Tibial artery (tissue), 4 donors: ENCODE measurements around the gene ONECUT2.

Experiments used
- DNase-seq, 2 donors: peaks; one replicate each; pipeline ENCODE4 v3.0.0-alpha.2; 2019
- H3K27ac ChIP-seq, 2 donors: fragments of 200-600 bp; sonication (generic) in 1 of 2; 1 replicate in 1 of 2; 2 replicates in 1 of 2; pipeline ENCODE4 v1.5.1; 2018 to 2019; ENCODE audit warnings: mild to moderate bottlenecking in 1 of 2
- H3K27me3 ChIP-seq, 2 donors: fragments of 200-600 bp; sonication (generic) in 1 of 2; one replicate each; pipeline versions ENCODE4 v1.5.1 to v1.6.0; 2016 to 2019
- H3K36me3 ChIP-seq, 3 donors: fragments of 200-600 bp; sonication (generic) in 2 of 3; one replicate each; pipeline ENCODE4 v1.5.1; 2016 to 2019; ENCODE audit warnings: mild to moderate bottlenecking in 2 of 3
- H3K4me1 ChIP-seq, 4 donors: fragments of 200-600 bp; sonication (generic) in 2 of 4; 1 replicate in 3 of 4; 2 replicates in 1 of 4; pipeline ENCODE4 v1.5.1; 2016 to 2019
- H3K4me3 ChIP-seq, 2 donors: fragments of 200-600 bp; sonication (generic) in 1 of 2; 1 replicate in 1 of 2; 2 replicates in 1 of 2; pipeline ENCODE4 v1.5.1; 2018 to 2019; ENCODE audit warnings: mild to moderate bottlenecking in 2 of 2
- H3K9me3 ChIP-seq, 3 donors: fragments of 200-600 bp; sonication (generic) in 1 of 3; one replicate each; pipeline ENCODE4 v1.5.1; 2016 to 2019
- intact Hi-C: fragments of 100-400 bp; cut with DNase I; formaldehyde crosslinking; loops from one replicate; pipeline ENCODE4 v1.15.0; 2023; ENCODE audit warnings: low total_unique reads
- TF ChIP-seq, protein P1 (sequence below), 2 experiments: fragments of 200-600 bp in 1 of 2; fragments of 450-650 bp in 1 of 2; IDR thresholded peaks; one replicate each; pipeline ENCODE4 v1.5.1; 2017 to 2019; ENCODE audit warnings: antibody characterized with exemption in 2 of 2, mild to moderate bottlenecking in 1 of 2, moderate library complexity in 1 of 2

Gene ONECUT2

DNA sequence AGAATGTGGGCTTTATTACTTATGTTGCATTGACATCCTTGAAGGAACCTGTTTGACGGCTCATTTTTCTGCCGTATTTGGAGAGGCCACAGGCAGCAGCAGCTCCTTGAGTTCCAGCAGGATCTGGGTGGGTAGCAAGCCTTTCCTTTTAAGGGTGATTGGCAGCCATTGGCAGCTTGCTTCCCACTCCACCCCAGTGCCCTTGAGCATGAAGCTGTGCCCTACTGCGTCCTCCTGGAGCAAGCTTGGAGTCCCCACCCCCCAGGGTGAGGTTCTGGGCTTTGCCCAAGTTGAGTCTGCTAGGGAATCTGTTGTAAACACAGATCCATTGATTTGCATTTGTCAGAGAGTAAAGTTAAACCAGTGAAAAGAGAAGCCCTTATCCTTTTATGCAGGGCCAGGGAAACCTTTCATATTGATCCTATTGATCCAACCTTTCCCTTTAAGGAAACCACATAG is 9.2 kb downstream of the ONECUT2 start:
- TF ChIP-seq, protein P1, sequence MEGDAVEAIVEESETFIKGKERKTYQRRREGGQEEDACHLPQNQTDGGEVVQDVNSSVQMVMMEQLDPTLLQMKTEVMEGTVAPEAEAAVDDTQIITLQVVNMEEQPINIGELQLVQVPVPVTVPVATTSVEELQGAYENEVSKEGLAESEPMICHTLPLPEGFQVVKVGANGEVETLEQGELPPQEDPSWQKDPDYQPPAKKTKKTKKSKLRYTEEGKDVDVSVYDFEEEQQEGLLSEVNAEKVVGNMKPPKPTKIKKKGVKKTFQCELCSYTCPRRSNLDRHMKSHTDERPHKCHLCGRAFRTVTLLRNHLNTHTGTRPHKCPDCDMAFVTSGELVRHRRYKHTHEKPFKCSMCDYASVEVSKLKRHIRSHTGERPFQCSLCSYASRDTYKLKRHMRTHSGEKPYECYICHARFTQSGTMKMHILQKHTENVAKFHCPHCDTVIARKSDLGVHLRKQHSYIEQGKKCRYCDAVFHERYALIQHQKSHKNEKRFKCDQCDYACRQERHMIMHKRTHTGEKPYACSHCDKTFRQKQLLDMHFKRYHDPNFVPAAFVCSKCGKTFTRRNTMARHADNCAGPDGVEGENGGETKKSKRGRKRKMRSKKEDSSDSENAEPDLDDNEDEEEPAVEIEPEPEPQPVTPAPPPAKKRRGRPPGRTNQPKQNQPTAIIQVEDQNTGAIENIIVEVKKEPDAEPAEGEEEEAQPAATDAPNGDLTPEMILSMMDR (IDR thresholded peaks at IDR 0.05) = no peak
- DNase-seq = no peak
- Histone ChIP-seq H3K36me3 (no peaks in the 10 kb centered on the region), H3K27ac (no peak overlapping the region), H3K4me1 (peaks cover 0 to 23% (median 19%) of the 10 kb centered on the region in 4 donors), H3K27me3 (peaks cover 5 to 75% of the 10 kb centered on the region in 2 donors), H3K4me3 (no peak overlapping the region), H3K9me3 (no peaks in the 10 kb centered on the region)
- intact Hi-C loops = no loop called here

DNA sequence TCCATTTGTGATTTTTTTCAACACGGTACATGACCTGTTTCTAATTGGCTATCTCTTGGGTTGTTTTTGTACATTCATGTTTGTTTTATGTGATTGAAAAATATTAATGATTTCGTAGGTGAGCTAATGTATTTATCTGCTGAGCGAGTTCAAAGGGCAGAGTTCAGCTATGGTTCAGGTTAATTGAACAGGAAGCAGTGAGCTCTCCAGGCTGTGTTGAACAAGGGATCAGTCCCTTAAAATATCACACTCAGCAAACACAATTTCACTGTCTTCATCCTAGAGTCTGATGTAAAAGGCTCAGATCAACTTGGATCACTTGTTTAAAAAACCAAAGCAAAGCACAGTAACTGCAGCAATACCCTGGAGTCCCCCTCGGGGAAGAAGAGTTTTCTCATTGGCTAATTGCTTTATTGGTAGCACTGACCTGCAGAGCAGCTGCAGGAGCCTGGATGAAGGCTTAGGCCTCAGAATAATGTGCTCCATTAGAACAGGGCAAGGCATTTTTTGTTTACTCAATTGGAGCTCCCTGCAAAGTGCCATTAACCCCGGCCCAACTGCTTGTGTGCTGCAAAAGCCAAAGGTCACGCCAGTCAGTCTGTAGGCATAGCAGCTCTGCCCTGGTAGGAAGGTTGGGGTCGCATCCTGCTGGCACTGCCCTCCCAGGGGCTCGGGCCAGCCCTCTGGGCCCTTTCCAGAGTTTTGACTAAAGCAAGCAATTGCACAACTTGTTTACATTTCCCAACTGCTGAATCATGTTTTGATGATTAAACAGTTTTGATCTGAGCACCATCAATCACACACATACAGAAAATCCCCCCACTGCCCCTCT is 10.5 kb downstream of the ONECUT2 start:
- TF ChIP-seq, protein P1 (IDR thresholded peaks at IDR 0.05) = no peak
- Histone ChIP-seq H3K27me3 (peaks cover 0 to 61% of the 10 kb centered on the region in 2 donors), H3K27ac (no peak overlapping the region), H3K9me3 (no peaks in the 10 kb centered on the region), H3K4me1 (peaks cover 0 to 9% (median 6%) of the 10 kb centered on the region in 4 donors), H3K36me3 (no peaks in the 10 kb centered on the region), H3K4me3 (no peak overlapping the region)
- intact Hi-C loops = no loop called here
- no peak for DNase-seq

- TF ChIP-seq, protein P1 (IDR thresholded peaks at IDR 0.05) = no peak
- H3K4me3 ChIP-seq = no peak overlapping the region
Measured at GRCh38 chr18:57446322-57446721, 11.1 kb downstream of the ONECUT2 start.

GRCh38 chr18:57447154-57447621 is 12.0 kb downstream of the ONECUT2 start:
- Histone ChIP-seq H3K27ac (no peak overlapping the region), H3K36me3 (no peaks in the 10 kb centered on the region), H3K27me3 (peaks cover 0 to 46% of the 10 kb centered on the region in 2 donors), H3K9me3 (no peaks in the 10 kb centered on the region), H3K4me1 (no peaks in the 10 kb centered on the region), H3K4me3 (no peak overlapping the region)
- TF ChIP-seq, protein P1 (IDR thresholded peaks at IDR 0.05) = no peak
- DNase-seq = no peak
- intact Hi-C loops = no loop called here

More at GRCh38 chr18:57446322-57446721, 11.1 kb downstream of the ONECUT2 start:
- Histone ChIP-seq H3K9me3 (no peaks in the 10 kb centered on the region), H3K36me3 (no peaks in the 10 kb centered on the region), H3K27me3 (peaks cover 0 to 55% of the 10 kb centered on the region in 2 donors), H3K4me1 (peaks cover 0 to 4% (median 3%) of the 10 kb centered on the region in 4 donors), H3K27ac (no peak overlapping the region)
- intact Hi-C loops = no loop called here
- no peak for DNase-seq

GRCh38 chr18:57455576-57456129 is 20.5 kb downstream of the ONECUT2 start:
- TF ChIP-seq, protein P1 (IDR thresholded peaks at IDR 0.05) = no peak
- no peak overlapping the region for H3K4me3 ChIP-seq
- no peaks in the 10 kb centered on the region for H3K36me3 ChIP-seq
- H3K27ac ChIP-seq = no peak overlapping the region
- H3K4me1 ChIP-seq = no peaks in the 10 kb centered on the region
- no peaks in the 10 kb centered on the region for H3K9me3 ChIP-seq
- intact Hi-C loops = no loop called here
- no peak for DNase-seq
- peaks cover 0 to 11% of the 10 kb centered on the region in 2 donors for H3K27me3 ChIP-seq
